Measurements from ENCODE around the gene SLC1A1.

DNA sequence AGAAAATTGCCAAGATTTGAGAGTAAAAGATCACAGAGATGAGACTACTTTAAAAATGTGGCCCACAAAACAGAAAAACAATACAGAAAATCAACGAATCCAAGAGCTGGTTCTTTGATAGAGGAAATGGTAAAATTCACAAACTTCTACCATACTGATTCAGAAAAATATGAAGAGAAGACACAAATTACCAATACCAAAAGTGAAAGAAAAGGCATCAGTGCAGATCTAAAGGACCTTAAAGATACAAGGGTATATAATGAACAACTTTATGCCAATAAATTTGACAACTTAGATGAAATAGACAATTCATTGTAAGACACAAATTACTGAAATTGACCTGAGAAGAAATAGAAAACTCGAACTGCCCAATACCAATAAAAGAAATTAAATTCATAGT, 24.4 kb upstream of the SLC1A1 start:
- TF ChIP-seq POLR2AphosphoS5 (IDR thresholded peaks at IDR 0.05) (no peak), POLR2A (IDR thresholded peaks at IDR 0.05) (no peak)
- TF ChIP-seq, protein P1, sequence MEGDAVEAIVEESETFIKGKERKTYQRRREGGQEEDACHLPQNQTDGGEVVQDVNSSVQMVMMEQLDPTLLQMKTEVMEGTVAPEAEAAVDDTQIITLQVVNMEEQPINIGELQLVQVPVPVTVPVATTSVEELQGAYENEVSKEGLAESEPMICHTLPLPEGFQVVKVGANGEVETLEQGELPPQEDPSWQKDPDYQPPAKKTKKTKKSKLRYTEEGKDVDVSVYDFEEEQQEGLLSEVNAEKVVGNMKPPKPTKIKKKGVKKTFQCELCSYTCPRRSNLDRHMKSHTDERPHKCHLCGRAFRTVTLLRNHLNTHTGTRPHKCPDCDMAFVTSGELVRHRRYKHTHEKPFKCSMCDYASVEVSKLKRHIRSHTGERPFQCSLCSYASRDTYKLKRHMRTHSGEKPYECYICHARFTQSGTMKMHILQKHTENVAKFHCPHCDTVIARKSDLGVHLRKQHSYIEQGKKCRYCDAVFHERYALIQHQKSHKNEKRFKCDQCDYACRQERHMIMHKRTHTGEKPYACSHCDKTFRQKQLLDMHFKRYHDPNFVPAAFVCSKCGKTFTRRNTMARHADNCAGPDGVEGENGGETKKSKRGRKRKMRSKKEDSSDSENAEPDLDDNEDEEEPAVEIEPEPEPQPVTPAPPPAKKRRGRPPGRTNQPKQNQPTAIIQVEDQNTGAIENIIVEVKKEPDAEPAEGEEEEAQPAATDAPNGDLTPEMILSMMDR (IDR thresholded peaks at IDR 0.05): no peak

Data from breast epithelium (tissue), 3 donors.